ENCODE measurements around the gene SNAPIN. TPM values are rescaled to one million over a fixed set of nuclear protein-coding genes. Genes with fewer than 3 reads are reported as not detected.

SNAPIN gene
- total and polyA plus RNA-seq, 9 donors = 31.6 to 70.2 (median 39.5) TPM

GRCh38 chr1:153698923-153699714 lies 40.6 kb downstream of the SNAPIN start:
- intact Hi-C loops (cut with DNase I) = loop anchor here in 2 of 4 donors (2.0 to 5.0 kb wide), 2 partner anchors 30 to 43 kb away; partner anchors contain the start of gene INTS3 (in 1 of the 2)
- DNase-seq = no peak
- H3K36me3 ChIP-seq = no peaks in the 10 kb centered on the region
- no peaks in the 10 kb centered on the region for H3K9me3 ChIP-seq
- no peak overlapping the region for H3K4me3 ChIP-seq
- H3K4me1 ChIP-seq (ENCODE audit: insufficient read depth) = peaks cover 23% of the 10 kb centered on the region
- H3K27me3 ChIP-seq = no peaks in the 10 kb centered on the region
- 73 to 82% (median 80%) methylated on average over 6 of the region's 6 CpGs for WGBS, 3 donors
- TF ChIP-seq EP300 (IDR thresholded peaks at IDR 0.05) (no peak), POLR2A (IDR thresholded peaks at IDR 0.05) (no peak)
- TF ChIP-seq, protein P1, sequence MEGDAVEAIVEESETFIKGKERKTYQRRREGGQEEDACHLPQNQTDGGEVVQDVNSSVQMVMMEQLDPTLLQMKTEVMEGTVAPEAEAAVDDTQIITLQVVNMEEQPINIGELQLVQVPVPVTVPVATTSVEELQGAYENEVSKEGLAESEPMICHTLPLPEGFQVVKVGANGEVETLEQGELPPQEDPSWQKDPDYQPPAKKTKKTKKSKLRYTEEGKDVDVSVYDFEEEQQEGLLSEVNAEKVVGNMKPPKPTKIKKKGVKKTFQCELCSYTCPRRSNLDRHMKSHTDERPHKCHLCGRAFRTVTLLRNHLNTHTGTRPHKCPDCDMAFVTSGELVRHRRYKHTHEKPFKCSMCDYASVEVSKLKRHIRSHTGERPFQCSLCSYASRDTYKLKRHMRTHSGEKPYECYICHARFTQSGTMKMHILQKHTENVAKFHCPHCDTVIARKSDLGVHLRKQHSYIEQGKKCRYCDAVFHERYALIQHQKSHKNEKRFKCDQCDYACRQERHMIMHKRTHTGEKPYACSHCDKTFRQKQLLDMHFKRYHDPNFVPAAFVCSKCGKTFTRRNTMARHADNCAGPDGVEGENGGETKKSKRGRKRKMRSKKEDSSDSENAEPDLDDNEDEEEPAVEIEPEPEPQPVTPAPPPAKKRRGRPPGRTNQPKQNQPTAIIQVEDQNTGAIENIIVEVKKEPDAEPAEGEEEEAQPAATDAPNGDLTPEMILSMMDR (IDR thresholded peaks at IDR 0.05) = no peak
- H3K27ac ChIP-seq = peak overlapping the region; percentile 30 to 92

- Histone ChIP-seq H3K4me3 (no peak overlapping the region), H3K27me3 (no peaks in the 10 kb centered on the region), H3K27ac (peak overlapping the region in 1 of 2 donors; percentile 92), H3K4me1 (ENCODE audit: insufficient read depth) (peaks cover 23% of the 10 kb centered on the region), H3K36me3 (no peaks in the 10 kb centered on the region), H3K9me3 (no peaks in the 10 kb centered on the region)
- WGBS, 3 donors = 89 to 91% (median 90%) methylated on average over 6 of the region's 6 CpGs
- intact Hi-C loops (cut with DNase I) = loop anchor here in 2 of 4 donors (2.0 to 5.0 kb wide), 2 partner anchors 29 to 43 kb away; partner anchors contain the start of gene INTS3 (in 1 of the 2)
- no peak for DNase-seq
- TF ChIP-seq EP300 (IDR thresholded peaks at IDR 0.05) = no peak
- TF ChIP-seq POLR2A (IDR thresholded peaks at IDR 0.05) = no peak
- TF ChIP-seq, protein P1 (IDR thresholded peaks at IDR 0.05) = no peak
Measured at GRCh38 chr1:153699768-153700167, 41.3 kb downstream of the SNAPIN start.

GRCh38 chr1:153705484-153705883 lies 47.0 kb downstream of the SNAPIN start:
- H3K4me3 ChIP-seq = no peak overlapping the region
- H3K9me3 ChIP-seq = no peaks in the 10 kb centered on the region
- no peak for TF ChIP-seq EP300 (IDR thresholded peaks at IDR 0.05)
- TF ChIP-seq, protein P1 (IDR thresholded peaks at IDR 0.05) = no peak
- no peak for TF ChIP-seq POLR2A (IDR thresholded peaks at IDR 0.05)
- no peak for DNase-seq
- no peaks in the 10 kb centered on the region for H3K36me3 ChIP-seq
- intact Hi-C loops (cut with DNase I) = no loop called here
- no peak overlapping the region for H3K27ac ChIP-seq
- 92 to 96% (median 94%) methylated on average over 9 of the region's 9 CpGs for WGBS, 3 donors
- no peaks in the 10 kb centered on the region for H3K4me1 ChIP-seq (ENCODE audit: insufficient read depth)
- no peaks in the 10 kb centered on the region for H3K27me3 ChIP-seq

- H3K4me1 ChIP-seq (ENCODE audit: insufficient read depth) = no peaks in the 10 kb centered on the region
- intact Hi-C loops (cut with DNase I) = no loop called here
- WGBS, 3 donors = 38 to 48% (median 47%) methylated on average over 7 of the region's 7 CpGs
Measured at GRCh38 chr1:153711026-153711425, 52.5 kb downstream of the SNAPIN start.

More at GRCh38 chr1:153711026-153711425, 52.5 kb downstream of the SNAPIN start:
- Histone ChIP-seq H3K27ac (no peak overlapping the region), H3K9me3 (no peaks in the 10 kb centered on the region), H3K36me3 (no peaks in the 10 kb centered on the region), H3K4me3 (no peak overlapping the region), H3K27me3 (no peaks in the 10 kb centered on the region)
- DNase-seq = no peak
- TF ChIP-seq EP300 (IDR thresholded peaks at IDR 0.05) (no peak), POLR2A (IDR thresholded peaks at IDR 0.05) (no peak)
- TF ChIP-seq, protein P1 (IDR thresholded peaks at IDR 0.05) = no peak

Small RNAs within 50 kb of the gene (microRNA-seq; reads per million reads assigned to microRNA genes)
- 0 reads per million in 3 donors for gene MIR8083

Small RNAs within 50 kb of the gene (small RNA-seq; reads per million reads assigned to genes)
- gene MIR8083 (not detected), gene RN7SL372P (not detected)

Other genes starting within 250 kb of the SNAPIN start
- gene S100A7A, start 242.2 kb upstream of the SNAPIN start, total RNA-seq = not detected
- not detected for gene S100A7A, start 242.2 kb upstream of the SNAPIN start, polyA plus RNA-seq
- gene S100A7, start 198.1 kb upstream of the SNAPIN start, total RNA-seq = under 1 TPM in 1 of 7 donors, not detected in 6; 0.97 TPM
- gene S100A7, start 198.1 kb upstream of the SNAPIN start, polyA plus RNA-seq = not detected
- 100 to 1,000 TPM; 170 to 646 (median 456) TPM for gene S100A6, start 122.7 kb upstream of the SNAPIN start, total RNA-seq
- gene S100A6, start 122.7 kb upstream of the SNAPIN start, polyA plus RNA-seq = 100 to 1,000 TPM; 587 to 764 TPM
- not detected for gene S100A5, start 117.8 kb upstream of the SNAPIN start, total RNA-seq
- gene S100A5, start 117.8 kb upstream of the SNAPIN start, polyA plus RNA-seq = not detected
- 10 to 100 TPM; 12.7 to 85.5 (median 37.3) TPM for gene S100A4, start 112.9 kb upstream of the SNAPIN start, total RNA-seq
- gene S100A4, start 112.9 kb upstream of the SNAPIN start, polyA plus RNA-seq = 100 to 1,000 TPM; 104 to 160 TPM
- 1 to 10 TPM in 3 of 7 donors, under 1 TPM in 1, not detected in 3; 0.48 to 2.5 (median 1.3) TPM for gene S100A3, start 109.4 kb upstream of the SNAPIN start, total RNA-seq
- 1 to 10 TPM in 1 of 2 donors, not detected in 1; 2.2 TPM for gene S100A3, start 109.4 kb upstream of the SNAPIN start, polyA plus RNA-seq
- gene S100A2, start 92.9 kb upstream of the SNAPIN start, total RNA-seq = 1 to 10 TPM in 4 of 7 donors, under 1 TPM in 1, not detected in 2; 0.61 to 4.0 (median 1.8) TPM
- gene S100A2, start 92.9 kb upstream of the SNAPIN start, polyA plus RNA-seq = 1 to 10 TPM in 1 of 2 donors, under 1 TPM in 1; 0.88 to 3.3 TPM
- 100 to 1,000 TPM in 2 of 7 donors, 10 to 100 TPM in 5; 40.7 to 110 (median 67.3) TPM for gene S100A16, start 45.6 kb upstream of the SNAPIN start, total RNA-seq
- 100 to 1,000 TPM; 117 to 200 TPM for gene S100A16, start 45.6 kb upstream of the SNAPIN start, polyA plus RNA-seq
- 10 to 100 TPM in 1 of 7 donors, 1 to 10 TPM in 4, not detected in 2; 1.3 to 19.8 (median 2.9) TPM for gene S100A14, start 42.4 kb upstream of the SNAPIN start, total RNA-seq
- under 1 TPM; 0.40 to 0.68 TPM for gene S100A14, start 42.4 kb upstream of the SNAPIN start, polyA plus RNA-seq
- 100 to 1,000 TPM in 4 of 7 donors, 10 to 100 TPM in 3; 73.2 to 263 (median 103) TPM for gene S100A13, start 31.2 kb upstream of the SNAPIN start, total RNA-seq
- 100 to 1,000 TPM; 179 to 560 TPM for gene S100A13, start 31.2 kb upstream of the SNAPIN start, polyA plus RNA-seq
- gene S100A1, start 30.3 kb upstream of the SNAPIN start, total RNA-seq = 10 to 100 TPM in 2 of 7 donors, 1 to 10 TPM in 3, under 1 TPM in 1, not detected in 1; 0.91 to 77.2 (median 4.8) TPM
- gene S100A1, start 30.3 kb upstream of the SNAPIN start, polyA plus RNA-seq = 1 to 10 TPM in 1 of 2 donors, under 1 TPM in 1; 0.97 to 1.2 TPM
- 10 to 100 TPM; 54.0 to 91.1 (median 79.0) TPM for gene CHTOP, start 24.6 kb upstream of the SNAPIN start, total RNA-seq
- 10 to 100 TPM; 66.3 to 72.9 TPM for gene CHTOP, start 24.6 kb upstream of the SNAPIN start, polyA plus RNA-seq
- gene ILF2, start 12.3 kb downstream of the SNAPIN start, total RNA-seq = 100 to 1,000 TPM in 6 of 7 donors, 10 to 100 TPM in 1; 92.5 to 133 (median 122) TPM
- 100 to 1,000 TPM in 1 of 2 donors, 10 to 100 TPM in 1; 87.3 to 206 TPM for gene ILF2, start 12.3 kb downstream of the SNAPIN start, polyA plus RNA-seq
- gene NPR1, start 20.0 kb downstream of the SNAPIN start, total RNA-seq = 10 to 100 TPM; 23.6 to 96.5 (median 50.7) TPM
- gene NPR1, start 20.0 kb downstream of the SNAPIN start, polyA plus RNA-seq = 10 to 100 TPM; 20.6 to 31.3 TPM
- 10 to 100 TPM; 49.5 to 74.4 (median 58.6) TPM for gene INTS3, start 69.3 kb downstream of the SNAPIN start, total RNA-seq
- gene INTS3, start 69.3 kb downstream of the SNAPIN start, polyA plus RNA-seq = 10 to 100 TPM; 41.6 to 54.5 TPM
- 10 to 100 TPM in 6 of 7 donors, 1 to 10 TPM in 1; 9.5 to 50.9 (median 31.1) TPM for gene SLC27A3, start 116.7 kb downstream of the SNAPIN start, total RNA-seq
- gene SLC27A3, start 116.7 kb downstream of the SNAPIN start, polyA plus RNA-seq = 10 to 100 TPM; 23.2 to 31.5 TPM

Data from ovary (tissue), 9 donors.